SK-N-SH treated with all-trans-retinoic acid at 6 μM for 48 hours (cell line): ENCODE data around the gene TEX44.

ENCODE experiments used
- ATAC-seq: fragments of 200-7000 bp; cut with Tn5 transposase; 3 replicates; pipeline ENCODE4 v1.9.1; 2020; ENCODE audit warnings: mild to moderate bottlenecking, moderate library complexity
- ARNTL ChIP-seq: fragments of 450-650 bp; formaldehyde crosslinking; IDR thresholded peaks from 2 replicates; pipeline ENCODE4 v1.5.0; 2020; ENCODE audit warnings: low read depth, mild to moderate bottlenecking, moderate library complexity, borderline replicate concordance
- BACH2 ChIP-seq: fragments of 250-450 bp; sonication (Bioruptor Pico); IDR thresholded peaks from 2 replicates; pipeline ENCODE4 v1.9.0; 2021; ENCODE audit warnings: mild to moderate bottlenecking, borderline replicate concordance
- CSDC2 ChIP-seq: fragments of 250-450 bp; sonication (Bioruptor Pico); IDR thresholded peaks from 2 replicates; pipeline ENCODE4 v1.5.0; 2020; ENCODE audit warnings: mild to moderate bottlenecking, moderate library complexity
- ESRRG ChIP-seq: fragments of 250-450 bp; sonication (Bioruptor Pico); IDR thresholded peaks from 2 replicates; pipeline ENCODE4 v1.6.1; 2021; ENCODE audit warnings: mild to moderate bottlenecking
- ISL1 ChIP-seq: fragments of 250-450 bp; sonication (Bioruptor Pico); IDR thresholded peaks from 2 replicates; pipeline ENCODE4 v2.1.2; 2022; ENCODE audit warnings: mild to moderate bottlenecking, moderate library complexity
- OSR1 ChIP-seq: fragments of 250-450 bp; sonication (Bioruptor Pico); IDR thresholded peaks from 2 replicates; pipeline ENCODE4 v1.8.0; 2022; ENCODE audit warnings: moderate library complexity, mild to moderate bottlenecking, inconsistent platforms
- PPARA ChIP-seq: fragments of 250-450 bp; sonication (Bioruptor Pico); IDR thresholded peaks from 2 replicates; pipeline ENCODE4 v1.5.0; 2020; ENCODE audit warnings: mild to moderate bottlenecking, borderline replicate concordance
- RARB ChIP-seq: fragments of 250-450 bp; sonication (Bioruptor Pico); IDR thresholded peaks from 2 replicates; pipeline ENCODE4 v1.8.0; 2021; ENCODE audit warnings: mild to moderate bottlenecking, moderate library complexity
- SNAI2 ChIP-seq: fragments of 250-450 bp; sonication (Bioruptor Pico); IDR thresholded peaks from 2 replicates; pipeline ENCODE4 v1.5.0; 2020; ENCODE audit warnings: mild to moderate bottlenecking, moderate library complexity
- TCF4 ChIP-seq: fragments of 250-450 bp; sonication (Bioruptor Pico); IDR thresholded peaks from 2 replicates; pipeline ENCODE4 v1.8.0; 2021; ENCODE audit warnings: mild to moderate bottlenecking, moderate library complexity, borderline replicate concordance
- TOX ChIP-seq: fragments of 250-450 bp; sonication (Bioruptor Pico); IDR thresholded peaks from 2 replicates; pipeline ENCODE4 v1.8.0; 2021; ENCODE audit warnings: mild to moderate bottlenecking, moderate library complexity, borderline replicate concordance
- TSHZ2 ChIP-seq: fragments of 250-450 bp; sonication (Bioruptor Pico); IDR thresholded peaks from 2 replicates; pipeline ENCODE4 v1.5.0; 2020; ENCODE audit warnings: mild to moderate bottlenecking, moderate library complexity
- ZC3H10 ChIP-seq: fragments of 250-450 bp; sonication (Bioruptor Pico); IDR thresholded peaks from 2 replicates; pipeline ENCODE4 v1.5.1; 2021; ENCODE audit warnings: mild to moderate bottlenecking, moderate library complexity
- ZFP3 ChIP-seq: fragments of 250-450 bp; sonication (Bioruptor Pico); IDR thresholded peaks from 2 replicates; pipeline ENCODE4 v1.5.0; 2020; ENCODE audit warnings: mild to moderate bottlenecking, moderate library complexity
- ZFP30 ChIP-seq: fragments of 450-650 bp; formaldehyde crosslinking; IDR thresholded peaks from 2 replicates; pipeline ENCODE4 v1.5.0; 2022; ENCODE audit warnings: mild to moderate bottlenecking, moderate library complexity
- ZNF565 ChIP-seq: fragments of 450-650 bp; formaldehyde crosslinking; conservative IDR thresholded peaks from 2 replicates; pipeline ENCODE4 v1.5.0; 2020; ENCODE audit warnings: low read depth, mild to moderate bottlenecking, moderate library complexity
- ZNF70 ChIP-seq: fragments of 450-650 bp; formaldehyde crosslinking; IDR thresholded peaks from 2 replicates; pipeline ENCODE4 v1.5.0; 2020; ENCODE audit warnings: mild to moderate bottlenecking, moderate library complexity
- ZNF8 ChIP-seq: fragments of 450-650 bp; formaldehyde crosslinking; IDR thresholded peaks from 2 replicates; pipeline ENCODE4 v1.5.0; 2020; ENCODE audit warnings: mild to moderate bottlenecking, moderate library complexity
- TF ChIP-seq, protein P1 (sequence below): fragments of 250-450 bp; sonication (Bioruptor Pico); IDR thresholded peaks from 2 replicates; pipeline ENCODE4 v1.8.0; 2020; ENCODE audit warnings: mild to moderate bottlenecking, moderate library complexity, borderline replicate concordance
- TF ChIP-seq, protein P2 (sequence below): fragments of 250-450 bp; sonication (Bioruptor Pico); IDR thresholded peaks from 2 replicates; pipeline ENCODE4 v1.8.0; 2021; ENCODE audit warnings: low read depth, mild to moderate bottlenecking, moderate library complexity, borderline replicate concordance
- TF ChIP-seq, protein P3 (sequence below): fragments of 250-450 bp; sonication (Bioruptor Pico); IDR thresholded peaks from 2 replicates; pipeline ENCODE4 v1.5.1; 2021; ENCODE audit warnings: mild to moderate bottlenecking, moderate library complexity

The TEX44 gene

GRCh38 chr2:231592636-231593145 lies at the start of gene TEX44:
Gene TEX44 (plus strand): TSS chr2:231592864. CDS start chr2:231592952, 88 bp downstream.
- no peak for ATAC-seq
- TF ChIP-seq ZNF70 (CRISPR knock-in tag) (no peak), ZNF8 (CRISPR knock-in tag) (no peak), ZFP3 (no peak), ZC3H10 (CRISPR knock-in tag) (no peak), RARB (CRISPR knock-in tag) (no peak), BACH2 (no peak), ZFP30 (CRISPR knock-in tag) (no peak), TCF4 (no peak), CSDC2 (CRISPR knock-in tag) (no peak), ZNF565 (CRISPR knock-in tag) (no peak), PPARA (CRISPR knock-in tag) (no peak), TSHZ2 (no peak), TOX (CRISPR knock-in tag) (no peak)
- TF ChIP-seq, protein P1, sequence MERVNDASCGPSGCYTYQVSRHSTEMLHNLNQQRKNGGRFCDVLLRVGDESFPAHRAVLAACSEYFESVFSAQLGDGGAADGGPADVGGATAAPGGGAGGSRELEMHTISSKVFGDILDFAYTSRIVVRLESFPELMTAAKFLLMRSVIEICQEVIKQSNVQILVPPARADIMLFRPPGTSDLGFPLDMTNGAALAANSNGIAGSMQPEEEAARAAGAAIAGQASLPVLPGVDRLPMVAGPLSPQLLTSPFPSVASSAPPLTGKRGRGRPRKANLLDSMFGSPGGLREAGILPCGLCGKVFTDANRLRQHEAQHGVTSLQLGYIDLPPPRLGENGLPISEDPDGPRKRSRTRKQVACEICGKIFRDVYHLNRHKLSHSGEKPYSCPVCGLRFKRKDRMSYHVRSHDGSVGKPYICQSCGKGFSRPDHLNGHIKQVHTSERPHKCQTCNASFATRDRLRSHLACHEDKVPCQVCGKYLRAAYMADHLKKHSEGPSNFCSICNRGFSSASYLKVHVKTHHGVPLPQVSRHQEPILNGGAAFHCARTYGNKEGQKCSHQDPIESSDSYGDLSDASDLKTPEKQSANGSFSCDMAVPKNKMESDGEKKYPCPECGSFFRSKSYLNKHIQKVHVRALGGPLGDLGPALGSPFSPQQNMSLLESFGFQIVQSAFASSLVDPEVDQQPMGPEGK (CRISPR knock-in tag), result no peak

DNA sequence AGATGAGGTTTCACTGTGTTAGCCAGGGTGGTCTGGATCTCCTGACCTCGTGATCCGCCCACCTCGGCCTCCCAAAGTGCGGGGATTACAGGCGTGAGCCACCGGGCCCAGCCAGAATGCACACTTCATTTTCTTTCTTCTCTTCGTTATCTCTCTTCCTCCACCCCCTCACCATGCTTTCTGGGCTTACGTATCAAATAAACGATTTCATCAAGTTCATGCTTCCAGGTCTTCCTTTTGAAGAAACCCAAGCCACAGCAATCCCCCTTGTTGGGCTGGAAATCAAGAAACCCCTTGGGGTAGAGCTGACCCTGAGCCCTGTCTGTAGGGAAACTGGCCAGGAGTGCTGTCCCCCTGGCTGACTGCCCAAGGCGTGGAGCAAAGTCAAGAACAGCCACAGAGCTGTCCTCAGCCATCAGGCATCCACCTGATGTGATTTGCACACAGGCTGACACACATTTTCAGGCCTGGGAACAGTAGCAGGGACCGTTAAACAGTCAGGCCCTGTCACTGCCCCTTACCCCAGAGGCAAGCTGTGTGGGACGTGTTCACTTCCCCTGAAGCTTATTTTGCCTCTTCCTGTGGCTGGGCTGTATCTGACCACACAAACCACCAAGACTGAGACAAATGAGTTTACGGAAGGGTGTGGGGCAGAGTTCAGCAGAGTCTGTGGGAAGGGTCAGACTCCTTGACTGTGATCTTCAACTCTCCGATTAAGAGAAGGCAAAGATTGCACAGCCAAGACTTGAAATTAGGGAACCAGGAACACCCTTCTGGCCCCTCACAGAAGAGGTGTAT lies 47.4 kb upstream of the TEX44 start:
- ATAC-seq, result no peak; the same call in 2 of the 3 replicates
- TF ChIP-seq BACH2, result no peak
- no peak for TF ChIP-seq SNAI2 (CRISPR knock-in tag)
- no peak for TF ChIP-seq ZNF565 (CRISPR knock-in tag)
- TF ChIP-seq, all 23 proteins: peak for 0

DNA sequence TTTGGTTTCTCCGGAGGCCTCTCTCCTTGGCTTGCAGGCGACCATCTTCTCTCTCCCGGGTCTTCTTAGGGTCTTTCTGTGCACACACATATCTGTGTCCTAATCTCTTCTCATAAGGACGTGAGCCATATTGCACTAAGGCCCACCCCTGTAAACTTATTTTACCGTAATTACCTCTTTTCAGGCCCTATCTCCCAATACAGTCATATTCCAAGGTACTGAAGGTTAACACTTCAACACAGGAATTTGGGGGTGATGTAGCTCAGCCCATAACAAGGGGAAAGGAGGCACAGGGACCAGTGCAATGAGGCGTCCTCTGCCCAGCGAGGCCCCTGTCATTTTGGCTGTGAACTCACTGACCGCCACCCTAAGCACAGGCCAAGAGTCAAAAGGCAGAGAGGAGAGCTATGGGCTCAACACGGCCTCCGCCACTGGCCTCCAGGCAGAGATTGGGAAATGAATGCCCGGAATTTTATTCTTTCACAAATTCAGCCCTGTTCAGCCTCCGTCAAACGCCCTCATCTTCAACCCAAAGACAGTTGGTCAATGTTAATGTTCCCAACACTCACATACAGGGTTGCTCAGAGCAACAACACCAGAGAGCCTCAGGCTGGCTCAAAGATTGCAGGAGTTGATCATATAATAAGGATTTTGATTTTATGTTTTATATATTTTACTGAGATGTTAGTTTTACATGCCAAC lies 46.5 kb upstream of the TEX44 start:
- no peak for ATAC-seq

More for the DNA sequence above, 46.5 kb upstream of the TEX44 start:
- TF ChIP-seq PPARA (CRISPR knock-in tag) (no peak), ARNTL (CRISPR knock-in tag) (no peak), TOX (CRISPR knock-in tag) (no peak), BACH2 (no peak), TSHZ2 (no peak), CSDC2 (CRISPR knock-in tag) (no peak), ISL1 (CRISPR knock-in tag) (no peak), OSR1 (no peak), SNAI2 (CRISPR knock-in tag) (no peak), TCF4 (no peak), ZNF565 (CRISPR knock-in tag) (no peak), ZNF70 (CRISPR knock-in tag) (no peak), ZNF8 (CRISPR knock-in tag) (no peak), ESRRG (CRISPR knock-in tag) (no peak), RARB (CRISPR knock-in tag) (no peak), ZFP3 (no peak), ZC3H10 (CRISPR knock-in tag) (no peak)
- TF ChIP-seq, protein P2, sequence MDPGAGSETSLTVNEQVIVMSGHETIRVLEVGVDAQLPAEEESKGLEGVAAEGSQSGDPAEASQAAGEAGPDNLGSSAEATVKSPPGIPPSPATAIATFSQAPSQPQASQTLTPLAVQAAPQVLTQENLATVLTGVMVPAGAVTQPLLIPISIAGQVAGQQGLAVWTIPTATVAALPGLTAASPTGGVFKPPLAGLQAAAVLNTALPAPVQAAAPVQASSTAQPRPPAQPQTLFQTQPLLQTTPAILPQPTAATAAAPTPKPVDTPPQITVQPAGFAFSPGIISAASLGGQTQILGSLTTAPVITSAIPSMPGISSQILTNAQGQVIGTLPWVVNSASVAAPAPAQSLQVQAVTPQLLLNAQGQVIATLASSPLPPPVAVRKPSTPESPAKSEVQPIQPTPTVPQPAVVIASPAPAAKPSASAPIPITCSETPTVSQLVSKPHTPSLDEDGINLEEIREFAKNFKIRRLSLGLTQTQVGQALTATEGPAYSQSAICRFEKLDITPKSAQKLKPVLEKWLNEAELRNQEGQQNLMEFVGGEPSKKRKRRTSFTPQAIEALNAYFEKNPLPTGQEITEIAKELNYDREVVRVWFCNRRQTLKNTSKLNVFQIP, result no peak
- TF ChIP-seq, protein P3, sequence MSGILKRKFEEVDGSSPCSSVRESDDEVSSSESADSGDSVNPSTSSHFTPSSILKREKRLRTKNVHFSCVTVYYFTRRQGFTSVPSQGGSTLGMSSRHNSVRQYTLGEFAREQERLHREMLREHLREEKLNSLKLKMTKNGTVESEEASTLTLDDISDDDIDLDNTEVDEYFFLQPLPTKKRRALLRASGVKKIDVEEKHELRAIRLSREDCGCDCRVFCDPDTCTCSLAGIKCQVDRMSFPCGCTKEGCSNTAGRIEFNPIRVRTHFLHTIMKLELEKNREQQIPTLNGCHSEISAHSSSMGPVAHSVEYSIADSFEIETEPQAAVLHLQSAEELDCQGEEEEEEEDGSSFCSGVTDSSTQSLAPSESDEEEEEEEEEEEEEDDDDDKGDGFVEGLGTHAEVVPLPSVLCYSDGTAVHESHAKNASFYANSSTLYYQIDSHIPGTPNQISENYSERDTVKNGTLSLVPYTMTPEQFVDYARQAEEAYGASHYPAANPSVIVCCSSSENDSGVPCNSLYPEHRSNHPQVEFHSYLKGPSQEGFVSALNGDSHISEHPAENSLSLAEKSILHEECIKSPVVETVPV, result no peak
- TF ChIP-seq, all 23 proteins: peak for 0
